Renal cortical epithelial cell (primary cell): ENCODE measurements around the gene FMNL3. TPM values are rescaled to one million over a fixed set of nuclear protein-coding genes. Genes with fewer than 3 reads are reported as not detected.
"Not testable (repeated sequence)": the region's sequence is repeated elsewhere in the genome, so short reads cannot be mapped to it uniquely, and the experiment has no call there.

Experiments used
- DNase-seq: peaks from one replicate; pipeline ENCODE4 v3.0.0-alpha.2; 2011; ENCODE audit warnings: low read depth
- total RNA-seq: library from RNA; depleted of rRNA; stranded (reverse); fragments of >200 nt; gene quantifications from 2 replicates; pipeline ENCODE4 v1.2.3, GENCODE V29; 2014

FMNL3 gene
- total RNA-seq, 1 donor from 2014 or later, result 34.2 TPM

GRCh38 chr12:49632401-49632800 lies 74.8 kb downstream of the FMNL3 start:
- DNase-seq, result no peak

- no peak for DNase-seq
Observed at GRCh38 chr12:49631336-49631907, 75.8 kb downstream of the FMNL3 start.

DNA sequence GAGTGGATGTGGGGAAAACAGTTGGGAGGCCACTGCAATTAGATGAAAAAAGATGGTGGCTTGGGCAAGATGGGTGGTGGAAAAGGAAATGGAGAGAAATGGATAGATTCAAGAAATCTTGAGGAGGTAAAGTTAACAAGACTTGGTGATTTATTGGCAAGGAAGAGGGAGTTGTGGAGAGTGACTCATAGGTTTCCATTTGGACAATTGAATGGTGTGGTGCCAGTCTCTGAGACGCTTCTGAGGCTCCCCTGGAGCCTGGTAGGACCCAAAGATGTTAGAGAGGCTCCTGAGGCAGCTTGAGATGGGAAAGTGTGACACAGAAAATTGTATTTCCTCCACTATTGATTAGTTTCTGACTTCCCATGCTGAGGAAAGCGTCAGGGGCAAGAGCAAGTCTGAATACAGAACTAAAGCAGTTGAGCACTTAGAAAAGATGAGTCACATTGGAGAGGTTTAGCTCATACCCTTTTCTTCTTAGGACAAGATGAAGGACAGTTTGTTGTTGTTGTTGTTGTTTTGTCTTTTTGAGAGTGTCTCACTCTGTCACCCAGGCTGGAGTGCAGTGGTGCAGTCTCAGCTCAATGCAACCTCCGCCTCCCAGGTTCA lies 79.3 kb downstream of the FMNL3 start:
- DNase-seq, result peak; percentile 83

DNA sequence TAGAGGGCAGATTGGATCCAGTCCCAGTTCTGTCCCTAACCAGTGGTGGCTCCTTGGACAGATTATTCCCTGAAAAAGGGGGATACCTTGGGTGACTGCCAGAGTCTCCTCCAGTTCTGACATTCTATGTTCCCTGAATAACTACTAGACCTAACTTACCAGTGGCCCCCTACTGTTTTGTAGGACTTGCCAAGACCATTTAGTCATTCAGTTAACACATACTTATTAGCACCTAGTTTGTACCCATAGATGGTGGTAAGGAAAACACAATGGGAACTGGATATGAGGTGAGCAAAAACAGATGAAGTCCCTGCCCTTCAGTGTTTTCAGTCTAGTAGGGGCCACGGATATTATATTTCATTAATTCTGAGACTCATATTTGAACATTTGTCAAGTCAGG lies 80.4 kb downstream of the FMNL3 start:
- DNase-seq, result no peak

GRCh38 chr12:49626169-49626835 lies 80.9 kb downstream of the FMNL3 start:
- peak; percentile 38 for DNase-seq

- DNase-seq, result peak; percentile 76
Observed at GRCh38 chr12:49624921-49625577, 82.2 kb downstream of the FMNL3 start.

GRCh38 chr12:49623142-49623904 lies 83.9 kb downstream of the FMNL3 start, which contains the start of gene PRPF40B:
PRPF40B (plus strand) TSS chr12:49623561; CDS start chr12:49623591, 30 bp downstream.
- peak; percentile 43 for DNase-seq

DNA sequence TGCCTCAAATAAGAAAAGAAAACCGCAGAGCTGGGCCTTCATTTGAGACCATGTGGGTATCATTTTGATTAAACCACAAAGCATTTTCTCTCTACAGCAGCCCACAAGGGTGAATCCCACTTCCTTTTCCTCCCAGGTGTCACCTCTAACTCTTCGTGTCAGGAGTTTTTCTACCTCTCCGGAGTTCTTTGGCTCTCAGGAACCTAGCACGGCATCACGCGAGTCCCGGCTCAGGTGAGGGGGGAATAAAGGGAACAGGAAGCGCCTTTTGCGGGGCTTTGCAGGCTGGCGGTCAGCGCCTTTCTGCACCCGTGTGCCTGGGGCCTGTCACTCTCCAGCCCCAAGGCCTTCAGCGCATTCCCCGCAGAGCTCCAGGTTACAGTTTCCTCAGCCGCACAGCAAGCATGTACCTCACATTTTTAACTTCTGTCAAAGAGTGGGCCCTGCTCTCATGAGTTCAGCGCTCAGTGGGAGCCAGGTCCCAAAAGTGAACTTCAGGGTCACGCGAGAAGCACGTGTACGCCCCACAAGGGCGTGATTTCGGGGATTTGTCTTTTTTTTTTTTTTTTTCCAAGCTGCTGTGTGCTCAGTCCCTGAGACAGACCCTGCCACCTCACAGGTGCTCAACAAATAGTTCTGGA lies 84.6 kb downstream of the FMNL3 start:
- DNase-seq, result peak; percentile 51

DNA sequence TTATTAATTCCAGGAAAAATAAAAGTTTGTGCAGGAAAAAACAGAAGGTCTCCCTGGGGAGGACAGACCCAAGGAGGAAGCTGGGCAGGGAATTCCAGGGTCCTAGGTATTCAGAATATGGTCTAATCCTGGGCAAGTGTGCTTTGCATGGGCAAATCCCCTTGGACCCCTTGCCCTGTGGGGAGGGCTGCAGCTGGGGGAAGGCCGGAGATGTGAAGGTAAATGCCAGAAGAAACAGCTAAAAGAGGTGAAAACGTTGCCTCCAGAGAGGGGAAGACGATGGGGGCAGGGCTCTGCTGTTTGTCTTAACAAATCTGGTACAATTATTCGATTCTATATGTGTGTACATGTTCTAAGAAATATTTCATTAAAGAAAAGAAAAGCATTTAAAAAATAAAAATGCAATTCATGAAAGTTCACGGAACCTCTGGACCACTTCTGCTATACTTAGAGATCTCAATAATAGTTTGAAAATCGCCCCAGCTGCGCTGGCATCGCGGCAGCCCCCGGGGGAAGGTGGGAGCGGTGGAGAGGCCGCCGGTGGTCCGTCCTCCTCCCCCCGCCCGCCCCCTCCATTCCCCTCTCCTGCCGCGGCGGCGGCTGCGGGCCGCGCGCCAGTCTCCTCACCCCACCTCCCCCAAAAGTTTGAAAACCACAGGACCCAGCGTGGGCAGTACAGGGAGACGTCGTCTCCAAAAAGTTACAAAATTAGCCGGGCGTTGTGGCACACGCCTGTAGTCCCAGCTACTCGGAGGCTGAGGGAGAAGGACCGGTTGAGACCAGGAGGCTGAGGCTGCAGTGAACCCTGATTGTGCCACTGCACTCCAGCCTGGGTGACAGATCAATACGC lies 85.3 kb downstream of the FMNL3 start:
- no peak for DNase-seq

DNA sequence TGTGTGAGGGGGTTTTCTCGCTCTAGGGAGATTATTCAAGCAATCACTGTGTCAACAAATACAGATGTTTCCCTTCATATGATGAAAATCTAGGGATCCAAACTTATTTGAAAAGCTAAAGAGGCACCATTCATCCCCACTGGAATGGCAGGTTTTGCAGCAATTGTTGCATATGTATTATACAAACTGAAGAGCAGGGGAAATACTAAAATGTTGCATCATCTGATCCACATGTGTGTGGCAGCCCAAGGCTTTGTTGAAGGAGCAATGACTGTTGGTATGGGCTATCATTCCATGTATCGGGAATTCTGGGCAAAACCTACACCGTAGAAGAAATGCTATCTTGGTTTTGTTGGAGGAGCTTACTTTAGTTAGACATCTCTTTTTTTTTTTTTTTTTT lies 87.9 kb downstream of the FMNL3 start:
- no peak for DNase-seq

DNA sequence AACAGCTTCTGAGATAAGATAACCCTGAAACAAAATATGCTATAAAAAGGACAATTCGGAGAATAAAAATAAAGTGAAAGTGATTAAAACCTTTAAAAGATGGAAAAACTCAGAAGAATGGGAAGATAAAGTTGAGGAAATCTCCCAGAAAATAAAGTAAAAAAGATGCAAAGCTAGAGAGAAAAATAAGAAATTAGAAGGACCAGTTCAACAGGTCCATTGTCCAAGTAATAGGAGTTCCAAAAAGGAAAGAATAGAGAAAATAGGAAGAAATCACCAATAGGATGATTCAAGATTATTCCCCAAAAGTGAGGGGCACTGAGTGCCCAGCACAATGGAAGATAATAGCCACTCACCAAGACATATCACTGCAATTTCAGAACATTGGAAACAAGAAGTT lies 88.6 kb downstream of the FMNL3 start:
- DNase-seq, result no peak

DNA sequence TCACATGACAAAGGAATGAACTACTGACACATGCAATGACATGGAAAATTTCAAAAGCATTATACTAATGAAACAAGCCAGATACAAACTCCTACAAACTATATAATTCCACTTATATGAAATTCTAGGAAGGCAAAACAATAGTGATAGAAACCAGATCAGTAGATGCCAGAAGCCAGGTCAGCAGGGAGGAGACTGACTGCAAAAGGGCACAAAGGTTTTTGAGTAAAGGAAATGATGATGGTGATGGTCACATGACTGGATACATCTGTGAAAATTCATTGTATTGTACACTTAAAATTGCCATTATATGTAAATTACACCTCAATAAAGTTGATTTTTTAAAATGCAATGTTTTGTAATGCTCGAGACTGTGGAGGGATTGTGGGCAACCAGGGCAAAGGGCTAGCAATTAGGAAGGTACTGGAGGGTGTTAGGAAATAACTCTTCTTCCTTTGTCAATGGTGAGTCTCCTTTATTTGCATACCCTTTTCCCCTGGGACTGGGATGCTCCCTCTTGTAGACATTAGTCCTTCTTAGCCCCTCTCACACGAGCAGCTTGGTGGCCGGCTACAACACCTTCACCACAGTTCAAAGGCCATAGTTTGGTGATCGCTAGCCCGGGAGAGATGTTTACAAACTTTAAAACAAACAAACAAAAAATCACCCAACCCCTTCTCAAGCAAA lies 90.5 kb downstream of the FMNL3 start:
- no peak for DNase-seq

DNA sequence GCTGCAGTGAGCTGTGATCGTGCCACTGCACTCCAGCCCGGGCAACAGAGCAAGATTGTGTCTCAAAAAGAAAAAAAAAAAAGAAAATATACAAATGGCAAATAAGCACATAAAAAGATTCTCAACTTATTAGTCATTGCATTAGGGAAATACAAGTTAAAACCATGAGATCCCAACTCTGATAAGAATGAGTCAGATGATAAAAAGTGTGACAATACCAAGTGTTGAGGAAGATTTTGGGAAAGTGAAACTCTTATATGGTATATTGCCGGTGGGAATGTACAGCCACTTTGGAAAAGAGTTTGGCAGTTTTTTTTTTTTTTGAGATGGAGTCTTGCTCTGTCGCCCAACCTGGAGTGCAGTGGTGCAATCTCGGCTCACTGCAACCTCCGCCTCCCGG lies 91.5 kb downstream of the FMNL3 start:
- DNase-seq, result peak; percentile 47

DNA sequence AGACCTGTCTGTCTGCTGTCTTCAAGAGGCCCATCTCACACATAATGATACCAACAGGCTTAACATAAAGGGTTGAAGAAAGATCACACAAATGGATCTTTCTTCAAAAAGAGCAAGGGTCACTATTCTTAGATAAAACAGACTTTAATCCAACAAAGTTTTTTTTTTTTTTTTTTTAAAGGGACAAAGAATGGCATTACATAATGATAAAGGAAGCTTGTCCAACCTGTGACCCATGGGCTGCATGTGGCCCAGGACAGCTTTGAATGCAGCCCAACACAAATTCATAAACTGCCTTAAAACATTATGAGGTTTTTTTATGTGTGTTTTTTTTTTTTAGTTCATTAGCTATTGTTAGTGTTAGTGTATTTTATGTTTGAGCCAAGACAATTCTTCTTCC lies 95.0 kb downstream of the FMNL3 start:
- DNase-seq, result no peak

DNA sequence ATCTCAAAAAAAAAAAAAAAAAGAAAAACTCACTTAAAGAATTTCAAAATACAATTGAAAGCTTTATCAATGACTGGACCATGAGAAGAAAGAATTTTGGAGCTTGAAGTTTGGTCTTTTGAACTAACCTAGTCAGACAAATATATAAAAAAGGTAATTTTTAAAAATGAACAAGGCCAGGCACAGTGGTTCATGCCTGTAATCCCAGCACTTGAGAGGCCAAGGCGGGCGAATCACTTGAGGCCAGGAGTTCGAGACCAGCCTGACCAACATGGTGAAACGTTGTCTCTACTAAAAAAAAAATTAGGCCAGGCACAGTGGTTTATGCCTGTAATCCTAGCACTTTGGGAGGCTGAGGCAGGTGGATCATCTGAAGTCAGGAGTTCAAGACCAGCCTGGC lies 96.4 kb downstream of the FMNL3 start:
- DNase-seq, result not testable (repeated sequence)

DNA sequence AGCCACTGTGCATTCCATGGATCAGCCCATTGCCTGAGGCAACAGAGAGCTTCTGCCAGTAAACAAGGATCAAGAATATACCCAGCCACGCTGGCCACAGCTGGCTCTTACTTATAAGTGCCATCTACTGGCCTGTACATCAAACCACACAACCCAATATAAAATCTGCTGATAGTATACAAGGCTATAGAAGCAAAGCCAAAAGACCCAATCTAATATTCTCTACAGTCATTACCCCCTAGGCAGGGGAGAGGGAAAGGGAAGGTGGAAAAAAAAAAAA lies 97.4 kb downstream of the FMNL3 start:
- no peak for DNase-seq

GRCh38 chr12:49609059-49609874 lies 97.9 kb downstream of the FMNL3 start:
- peak; percentile 5 for DNase-seq

- not testable (repeated sequence) for DNase-seq
Observed at GRCh38 chr12:49605539-49605938, 101.7 kb downstream of the FMNL3 start, which contains the start of gene FAM186B. FAM186B (minus strand) TSS chr12:49605639; CDS start chr12:49605477, 162 bp downstream.

GRCh38 chr12:49604856-49605255 lies 102.3 kb downstream of the FMNL3 start:
- DNase-seq, result no peak
